Hematopoietic multipotent progenitor cell treated with erythropoietin and hydrocortisone succinate and interleukin-3 and kit ligand, for 6 days (in vitro differentiated cells): ENCODE measurements around the gene TMEM183A.
"Not testable (repeated sequence)": the region's sequence is repeated elsewhere in the genome, so short reads cannot be mapped to it uniquely, and the experiment has no call there.

ENCODE experiments used
- DNase-seq: peaks from one replicate; pipeline ENCODE4 v3.0.0-alpha.2; 2015

TMEM183A gene

DNA sequence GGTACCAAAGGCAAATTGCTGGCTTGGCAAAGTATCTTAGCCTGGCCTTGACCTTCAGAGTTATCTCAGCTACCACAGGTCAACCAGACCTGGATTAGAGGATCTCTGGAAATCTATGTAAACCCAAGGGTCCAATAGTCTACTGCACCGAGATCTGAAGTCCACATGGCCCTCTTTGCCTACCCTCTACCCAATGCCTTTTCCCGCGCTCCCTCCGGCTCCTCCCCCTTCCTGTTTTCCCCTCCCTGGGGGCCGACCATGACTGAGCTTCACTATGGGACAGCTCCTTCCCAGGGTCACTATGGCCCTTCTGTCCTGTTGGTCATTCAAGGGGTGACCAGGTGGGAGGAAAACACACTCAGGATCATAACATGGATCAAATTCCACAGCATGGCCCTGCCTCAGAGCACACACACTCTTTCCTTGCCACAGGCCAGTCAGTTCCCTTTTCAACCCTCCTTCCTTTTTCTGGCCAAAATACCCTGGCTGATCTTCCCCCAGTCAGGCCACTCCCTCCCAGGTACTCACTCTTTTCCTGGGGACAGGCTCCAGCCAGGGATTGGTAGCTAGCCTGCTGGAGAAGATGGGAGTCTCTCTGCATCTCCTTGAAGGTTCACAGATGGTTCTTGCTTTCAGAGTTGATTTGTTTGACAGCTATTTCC, 19.1 kb upstream of the TMEM183A start:
- no peak for DNase-seq

- DNase-seq, result no peak
Measured at GRCh38 chr1:202989879-202990278, 17.3 kb upstream of the TMEM183A start.

- no peak for DNase-seq
Measured at GRCh38 chr1:202991112-202991511, 16.1 kb upstream of the TMEM183A start.

- DNase-seq, result no peak
Measured at GRCh38 chr1:202994756-202995155, 12.4 kb upstream of the TMEM183A start.

GRCh38 chr1:202998836-202999750, 8.1 kb upstream of the TMEM183A start:
- DNase-seq, result peak; percentile 93

GRCh38 chr1:203000217-203000944, 6.8 kb upstream of the TMEM183A start:
- no peak for DNase-seq

- DNase-seq, result no peak
Measured at GRCh38 chr1:203001986-203002385, 5.2 kb upstream of the TMEM183A start.

DNA sequence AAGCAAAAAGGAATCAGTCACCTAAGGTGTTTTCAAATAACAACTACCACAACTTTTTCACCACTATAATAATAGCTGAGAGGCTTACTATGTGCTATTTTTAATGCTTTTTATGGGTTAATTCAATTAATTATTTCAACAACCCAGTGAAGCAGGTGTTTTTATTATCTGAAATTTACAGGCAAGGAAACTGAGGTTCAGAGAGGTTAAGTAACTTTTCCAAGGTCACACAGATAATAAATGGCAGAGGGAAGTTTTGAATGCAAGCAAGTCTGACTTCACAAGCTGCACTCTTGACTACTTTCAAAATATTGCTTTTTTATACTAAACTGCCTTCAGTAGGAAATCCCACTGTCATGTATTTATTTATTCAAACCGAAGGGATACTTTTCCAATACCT, 4.2 kb upstream of the TMEM183A start:
- DNase-seq, result no peak

DNA sequence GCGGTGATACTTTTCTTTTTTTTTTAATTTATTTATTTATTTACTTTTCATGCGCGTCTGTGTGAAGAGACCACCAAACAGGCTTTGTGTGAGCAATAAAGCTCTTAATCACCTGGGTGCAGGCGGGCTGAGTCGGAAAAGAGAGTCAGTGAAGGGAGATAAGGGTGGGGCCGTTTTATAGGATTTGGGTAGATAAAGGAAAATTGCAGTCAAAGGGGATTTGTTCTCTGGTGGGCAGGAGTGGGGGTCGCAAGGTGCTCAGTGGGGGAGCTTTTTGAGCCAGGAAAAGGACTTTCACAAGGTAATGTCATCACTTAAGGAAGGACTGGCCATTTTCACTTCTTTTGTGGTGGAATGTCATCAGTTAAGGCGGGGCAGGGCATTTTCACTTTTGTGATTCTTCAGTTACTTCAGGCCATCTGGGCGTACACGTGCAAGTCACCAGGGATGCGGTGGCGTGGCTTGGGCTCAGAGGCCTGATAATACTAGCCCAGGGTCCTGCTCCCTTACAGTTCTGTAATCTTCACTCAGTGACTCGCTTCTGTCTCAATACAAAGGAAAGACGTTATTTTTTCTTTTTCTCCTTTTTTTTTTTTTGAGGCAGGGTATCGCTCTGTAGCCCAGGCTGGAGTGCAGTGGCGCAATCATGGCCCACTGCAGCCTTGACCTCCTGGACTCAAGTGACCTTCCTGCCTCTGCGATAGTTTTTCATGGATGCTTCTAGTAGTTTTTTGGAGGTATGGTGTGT, 1.6 kb upstream of the TMEM183A start:
- DNase-seq, result peak; percentile 94

GRCh38 chr1:203009185-203009584, 2.0 kb downstream of the TMEM183A start:
- no peak for DNase-seq

- no peak for DNase-seq
Measured at GRCh38 chr1:203011582-203011981, 4.4 kb downstream of the TMEM183A start.

- no peak for DNase-seq
Measured at GRCh38 chr1:203017061-203017460, 9.9 kb downstream of the TMEM183A start.

DNA sequence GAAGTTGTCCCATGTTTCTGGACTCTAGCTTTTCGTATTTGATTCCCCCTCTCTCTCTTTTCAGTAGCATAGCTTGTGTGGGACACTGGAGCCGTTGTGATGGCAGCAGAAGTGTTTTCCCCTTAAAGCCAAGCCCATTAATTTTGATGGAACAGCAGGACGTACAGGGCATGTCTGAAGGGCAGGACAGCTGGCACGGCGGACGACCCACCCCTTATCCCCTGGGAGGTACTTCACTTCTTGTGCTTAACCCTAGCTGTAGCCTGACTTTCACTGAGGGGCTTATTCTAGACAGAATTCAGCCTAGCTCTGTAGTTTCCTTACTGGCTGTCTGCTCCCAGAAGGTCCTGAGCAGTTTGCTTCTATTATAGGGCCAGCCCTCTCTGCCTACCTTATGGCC, 10.5 kb downstream of the TMEM183A start:
- no peak for DNase-seq

DNA sequence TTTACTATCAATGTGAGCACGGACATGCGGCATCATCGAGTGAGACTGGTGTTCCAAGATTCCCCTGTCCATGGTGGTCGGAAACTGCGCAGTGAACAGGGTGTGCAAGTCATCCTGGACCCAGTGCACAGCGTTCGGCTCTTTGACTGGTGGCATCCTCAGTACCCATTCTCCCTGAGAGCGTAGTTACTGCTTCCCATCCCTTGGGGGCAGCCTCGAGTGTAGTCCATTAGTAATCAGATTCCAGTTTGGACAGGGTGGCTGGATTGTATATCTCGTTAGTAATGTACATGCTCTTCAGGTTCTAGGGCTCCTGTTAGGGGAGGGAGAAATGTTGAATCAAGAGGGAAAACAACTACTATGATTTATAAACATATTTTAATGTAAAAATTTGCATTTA, 15.7 kb downstream of the TMEM183A start:
- DNase-seq, result not testable (repeated sequence)

- no peak for DNase-seq
Measured at GRCh38 chr1:203025686-203026030, 18.5 kb downstream of the TMEM183A start.

- DNase-seq, result peak; percentile 93
Measured at GRCh38 chr1:203026031-203026665, 19.0 kb downstream of the TMEM183A start, which contains the start of gene PPFIA4. Gene PPFIA4 (plus strand): TSS chr1:203026491. CDS start chr1:203039009, 12,518 bp downstream.

DNA sequence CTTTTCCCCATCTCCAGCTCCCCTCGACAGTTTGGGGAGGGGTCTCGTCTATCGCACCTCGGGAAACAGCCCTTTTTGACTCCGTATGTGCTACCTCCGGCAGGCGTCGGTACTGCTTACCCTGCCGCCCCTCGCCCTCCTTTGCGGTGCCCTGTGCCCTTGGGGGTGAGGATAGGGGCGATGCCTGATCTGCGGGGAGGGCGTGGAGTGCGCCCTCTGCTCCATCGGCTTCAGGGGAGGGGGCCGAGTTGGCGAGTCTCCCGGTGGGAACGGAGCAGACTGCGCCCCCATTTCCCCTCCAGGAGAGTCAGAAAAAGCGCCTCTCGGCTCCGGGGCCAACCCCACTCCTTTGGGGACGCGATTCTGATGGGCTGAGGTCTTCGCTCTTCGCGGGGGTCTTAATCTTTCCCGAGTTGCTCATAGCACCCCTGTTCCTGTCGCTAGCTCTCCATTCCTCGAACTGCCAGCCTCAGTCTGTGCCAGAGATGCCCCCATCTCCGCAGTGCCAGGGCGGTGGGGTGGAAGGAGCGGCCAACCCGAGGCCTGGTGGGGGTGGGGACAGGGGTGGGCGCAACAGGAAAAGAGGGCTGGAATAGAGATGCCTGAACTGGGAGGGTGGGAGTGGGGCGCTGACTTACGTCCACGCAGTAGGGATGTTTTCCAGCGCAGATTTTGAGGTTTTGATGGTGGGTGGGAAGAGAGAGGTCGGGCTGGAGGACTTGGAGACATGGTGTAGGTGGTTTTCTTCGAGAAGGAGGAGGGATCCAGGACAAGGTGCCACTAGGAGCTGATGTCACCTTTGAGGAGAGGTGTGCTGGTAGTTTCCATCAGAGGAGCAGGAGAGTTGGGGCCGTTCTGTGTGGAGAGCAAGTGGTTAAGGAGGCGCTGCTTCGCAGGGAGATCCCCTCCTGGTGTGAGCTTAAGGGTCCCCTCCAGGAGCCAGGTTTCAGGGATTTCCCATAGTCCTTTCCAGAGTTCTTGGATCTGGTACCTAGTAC, 19.8 kb downstream of the TMEM183A start:
- DNase-seq, result no peak

GRCh38 chr1:203028067-203028783, 21.1 kb downstream of the TMEM183A start:
- DNase-seq, result no peak

- DNase-seq, result no peak
Measured at GRCh38 chr1:203028784-203029553, 21.8 kb downstream of the TMEM183A start.
